ENCODE results near the gene C1orf21.

C1orf21 gene

GRCh38 chr1:184367427-184368038 lies 19.3 kb upstream of the C1orf21 start:
- TF ChIP-seq, protein P1, sequence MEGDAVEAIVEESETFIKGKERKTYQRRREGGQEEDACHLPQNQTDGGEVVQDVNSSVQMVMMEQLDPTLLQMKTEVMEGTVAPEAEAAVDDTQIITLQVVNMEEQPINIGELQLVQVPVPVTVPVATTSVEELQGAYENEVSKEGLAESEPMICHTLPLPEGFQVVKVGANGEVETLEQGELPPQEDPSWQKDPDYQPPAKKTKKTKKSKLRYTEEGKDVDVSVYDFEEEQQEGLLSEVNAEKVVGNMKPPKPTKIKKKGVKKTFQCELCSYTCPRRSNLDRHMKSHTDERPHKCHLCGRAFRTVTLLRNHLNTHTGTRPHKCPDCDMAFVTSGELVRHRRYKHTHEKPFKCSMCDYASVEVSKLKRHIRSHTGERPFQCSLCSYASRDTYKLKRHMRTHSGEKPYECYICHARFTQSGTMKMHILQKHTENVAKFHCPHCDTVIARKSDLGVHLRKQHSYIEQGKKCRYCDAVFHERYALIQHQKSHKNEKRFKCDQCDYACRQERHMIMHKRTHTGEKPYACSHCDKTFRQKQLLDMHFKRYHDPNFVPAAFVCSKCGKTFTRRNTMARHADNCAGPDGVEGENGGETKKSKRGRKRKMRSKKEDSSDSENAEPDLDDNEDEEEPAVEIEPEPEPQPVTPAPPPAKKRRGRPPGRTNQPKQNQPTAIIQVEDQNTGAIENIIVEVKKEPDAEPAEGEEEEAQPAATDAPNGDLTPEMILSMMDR (IDR thresholded peaks at IDR 0.05; ENCODE audit: borderline replicate concordance, control extremely low read depth, extremely low read depth, insufficient read depth, missing control alignments), result no peak
- DNase-seq (ENCODE audit: low spot score), result no peak

GRCh38 chr1:184368354-184368753 lies 18.5 kb upstream of the C1orf21 start:
- in situ Hi-C loops (cut with MboI; ENCODE audit: low sequenced_read_pairs, unreplicated experiment), result no loop called here
- DNase-seq (ENCODE audit: low spot score), result no peak
- TF ChIP-seq, protein P1 (IDR thresholded peaks at IDR 0.05; ENCODE audit: borderline replicate concordance, control extremely low read depth, extremely low read depth, insufficient read depth, missing control alignments), result no peak

More at GRCh38 chr1:184367427-184368038, 19.3 kb upstream of the C1orf21 start:
- in situ Hi-C loops (cut with MboI; ENCODE audit: low sequenced_read_pairs, unreplicated experiment), result no loop called here

- in situ Hi-C loops (cut with MboI; ENCODE audit: low sequenced_read_pairs, unreplicated experiment), result no loop called here
- DNase-seq (ENCODE audit: low spot score), result no peak
- TF ChIP-seq, protein P1 (IDR thresholded peaks at IDR 0.05; ENCODE audit: borderline replicate concordance, control extremely low read depth, extremely low read depth, insufficient read depth, missing control alignments), result no peak
These were observed 16.0 kb upstream of the C1orf21 start for GRCh38 chr1:184370850-184371249.

GRCh38 chr1:184373155-184373554 lies 13.7 kb upstream of the C1orf21 start:
- TF ChIP-seq, protein P1 (IDR thresholded peaks at IDR 0.05; ENCODE audit: borderline replicate concordance, control extremely low read depth, extremely low read depth, insufficient read depth, missing control alignments), result no peak
- no peak for DNase-seq (ENCODE audit: low spot score)
- in situ Hi-C loops (cut with MboI; ENCODE audit: low sequenced_read_pairs, unreplicated experiment), result no loop called here

- TF ChIP-seq, protein P1 (IDR thresholded peaks at IDR 0.05; ENCODE audit: borderline replicate concordance, control extremely low read depth, extremely low read depth, insufficient read depth, missing control alignments), result no peak
- no peak for DNase-seq (ENCODE audit: low spot score)
- in situ Hi-C loops (cut with MboI; ENCODE audit: low sequenced_read_pairs, unreplicated experiment), result no loop called here
These were observed 10.5 kb upstream of the C1orf21 start for GRCh38 chr1:184376369-184376768.

DNA sequence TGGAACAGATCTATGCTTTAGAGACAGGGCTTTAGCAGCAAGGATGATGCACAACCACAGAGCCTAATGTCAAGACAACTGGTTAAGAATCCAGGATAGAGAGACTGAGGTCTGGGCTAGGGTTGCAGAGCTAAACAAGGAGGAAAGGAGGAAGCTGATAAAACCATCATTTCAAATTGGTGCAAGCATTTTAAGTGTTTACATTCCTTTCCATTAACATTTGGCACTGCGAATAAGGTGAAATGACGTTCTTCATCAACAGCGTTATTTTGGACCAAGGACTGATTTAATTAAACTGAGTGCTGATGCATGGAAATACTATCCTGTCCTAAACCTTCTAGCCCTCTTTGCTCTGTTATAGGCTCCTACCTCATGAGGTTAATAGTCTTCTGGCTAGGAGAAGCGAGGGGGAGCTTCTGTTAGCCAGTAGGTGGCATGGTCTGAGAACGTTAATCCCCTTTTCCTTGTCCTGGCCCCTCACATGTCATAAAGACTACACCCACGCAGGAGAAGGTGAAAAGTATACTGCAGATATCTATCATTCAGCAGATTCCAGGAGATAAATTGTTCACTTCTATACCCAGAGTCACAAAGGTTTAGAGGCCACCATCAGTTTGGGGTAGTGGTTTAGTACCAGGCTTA lies 7.6 kb upstream of the C1orf21 start:
- in situ Hi-C loops (cut with MboI; ENCODE audit: low sequenced_read_pairs, unreplicated experiment), result no loop called here
- TF ChIP-seq, protein P1 (IDR thresholded peaks at IDR 0.05; ENCODE audit: borderline replicate concordance, control extremely low read depth, extremely low read depth, insufficient read depth, missing control alignments), result no peak
- DNase-seq (ENCODE audit: low spot score), result no peak
